Kasumi-1 (cell line): Measurements from ENCODE around the gene FBXO39.
"Not testable (repeated sequence)": the region's sequence is repeated elsewhere in the genome, so short reads cannot be mapped to it uniquely, and the experiment has no call there.

Source experiments
- DNase-seq, 2 experiments: peaks; one replicate each; lab custom pipeline; 2025; lab: John Stamatoyannopoulos, UW

Gene FBXO39

GRCh38 chr17:6789146-6789545 is 13.1 kb downstream of the FBXO39 start:
- DNase-seq, result no peak

- DNase-seq, result no peak
Measured at GRCh38 chr17:6793748-6794493, 17.9 kb downstream of the FBXO39 start.

GRCh38 chr17:6796017-6796886 is 20.2 kb downstream of the FBXO39 start:
- no peak for DNase-seq

GRCh38 chr17:6796887-6797490 is 21.0 kb downstream of the FBXO39 start:
- no peak for DNase-seq

DNA sequence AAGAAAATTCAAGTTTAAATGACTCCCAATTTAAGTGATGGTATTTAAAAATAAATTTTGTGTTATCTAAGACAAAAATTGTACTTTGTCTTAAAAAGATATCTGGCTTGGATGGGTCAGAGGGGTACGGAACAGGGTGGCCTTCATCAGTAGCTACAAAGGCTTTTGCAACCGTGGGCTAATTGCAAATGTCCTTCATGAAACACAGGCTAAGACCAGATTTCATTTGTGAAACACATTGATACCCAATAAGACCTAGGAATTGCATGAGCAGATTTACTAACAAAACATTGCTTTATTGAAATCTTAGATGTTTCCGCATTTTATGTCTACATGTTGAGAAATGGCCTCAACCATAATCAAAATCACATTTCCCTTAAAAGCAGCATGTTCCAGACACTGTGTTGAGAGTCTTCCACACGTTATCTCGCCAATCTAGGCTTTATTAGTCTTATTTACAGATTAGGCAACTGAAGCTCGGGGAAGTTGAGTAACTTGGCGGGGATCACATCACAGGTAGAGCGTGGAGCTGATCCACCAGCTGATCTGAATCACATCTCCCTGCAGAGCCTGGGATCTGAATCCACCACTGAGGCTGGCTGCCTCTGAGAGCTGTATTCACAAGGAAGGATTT is 21.8 kb downstream of the FBXO39 start:
- no peak for DNase-seq

GRCh38 chr17:6799738-6800137 is 23.7 kb downstream of the FBXO39 start:
- no peak for DNase-seq

DNA sequence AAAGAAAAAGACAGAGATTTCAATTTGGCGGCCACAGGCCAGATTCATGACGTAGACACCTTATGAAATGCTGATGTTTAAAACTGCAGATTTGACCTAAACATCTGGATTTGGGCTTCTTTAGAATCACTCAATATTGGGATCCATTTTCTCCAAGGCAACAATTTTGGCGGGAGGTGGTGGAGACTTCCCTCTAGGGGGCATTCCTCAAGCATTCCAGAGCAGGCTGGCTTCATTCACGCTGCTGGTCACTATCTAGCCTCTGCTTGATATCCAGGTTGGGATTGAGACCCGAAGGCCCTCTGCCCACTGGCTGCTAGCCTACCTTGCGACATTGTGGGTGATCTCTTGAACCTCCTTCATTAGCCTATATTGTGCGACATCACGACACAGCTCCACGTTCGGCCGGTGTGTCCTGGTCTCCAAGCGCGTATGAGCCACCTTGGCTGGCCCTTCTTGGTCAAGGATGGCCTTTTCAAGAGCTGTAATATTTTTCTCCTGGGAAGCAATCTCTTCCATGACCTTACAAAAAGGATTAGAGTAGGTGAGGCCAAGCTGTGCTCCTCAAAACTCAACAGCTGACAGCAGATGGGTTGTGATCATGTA is 24.5 kb downstream of the FBXO39 start:
- no peak for DNase-seq

- no peak for DNase-seq
Measured at GRCh38 chr17:6811510-6811909, 35.5 kb downstream of the FBXO39 start.

DNA sequence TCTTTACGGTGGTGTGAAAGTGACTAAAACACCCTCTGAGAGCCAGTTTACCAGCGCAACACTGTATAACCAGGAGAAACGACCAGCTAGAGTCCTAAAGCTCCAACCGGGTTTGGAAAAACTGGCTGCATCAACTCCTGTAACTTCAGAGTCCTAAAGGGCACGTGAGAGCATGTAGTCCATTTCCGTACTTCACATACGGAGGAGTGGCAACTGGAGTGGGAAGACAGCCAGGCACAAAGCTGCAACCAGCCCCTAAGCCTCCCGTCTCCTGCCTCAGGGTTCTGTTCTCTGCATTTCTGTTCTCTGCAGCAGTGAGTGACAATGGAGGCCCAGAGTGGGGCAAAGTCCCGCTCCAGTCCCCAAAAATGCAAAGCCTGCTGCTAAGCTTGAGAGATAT is 36.3 kb downstream of the FBXO39 start:
- DNase-seq, result no peak

DNA sequence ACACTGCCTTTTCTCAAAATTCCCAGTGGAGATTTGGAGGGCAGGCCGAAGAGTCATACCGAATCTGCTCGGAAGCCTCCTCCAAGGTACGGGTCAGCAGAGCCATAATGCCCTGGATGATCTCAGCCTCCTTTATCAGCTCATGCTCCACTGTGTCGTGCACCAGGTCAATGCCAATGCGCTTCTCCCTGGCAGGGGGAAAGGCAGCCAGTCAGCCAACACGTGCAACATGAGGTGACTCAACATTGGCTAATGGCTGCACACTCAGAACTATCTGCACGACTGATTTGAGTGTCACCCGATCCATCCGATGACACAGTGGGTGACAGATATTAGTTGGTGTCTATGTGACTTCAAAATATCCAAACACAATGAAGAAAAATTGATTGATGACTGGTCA is 39.8 kb downstream of the FBXO39 start:
- no peak for DNase-seq

DNA sequence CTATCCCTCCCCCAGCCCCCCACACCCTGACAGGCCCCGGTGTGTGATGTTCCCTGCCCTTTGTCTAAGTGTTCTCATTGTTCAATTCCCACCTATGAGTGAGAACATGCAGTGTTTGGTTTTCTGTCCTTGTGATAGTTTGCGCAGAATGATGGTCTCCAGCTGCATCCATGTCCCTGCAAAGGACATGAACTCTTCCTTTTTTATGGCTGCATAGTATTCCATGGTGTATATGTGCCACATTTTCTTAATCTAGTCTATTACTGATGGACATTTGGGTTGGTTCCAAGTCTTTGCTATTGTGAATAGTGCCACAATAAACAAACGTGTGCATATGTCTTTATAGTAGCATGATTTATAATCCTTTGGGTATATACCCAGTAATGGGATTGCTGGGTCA is 40.4 kb downstream of the FBXO39 start:
- not testable (repeated sequence) for DNase-seq

DNA sequence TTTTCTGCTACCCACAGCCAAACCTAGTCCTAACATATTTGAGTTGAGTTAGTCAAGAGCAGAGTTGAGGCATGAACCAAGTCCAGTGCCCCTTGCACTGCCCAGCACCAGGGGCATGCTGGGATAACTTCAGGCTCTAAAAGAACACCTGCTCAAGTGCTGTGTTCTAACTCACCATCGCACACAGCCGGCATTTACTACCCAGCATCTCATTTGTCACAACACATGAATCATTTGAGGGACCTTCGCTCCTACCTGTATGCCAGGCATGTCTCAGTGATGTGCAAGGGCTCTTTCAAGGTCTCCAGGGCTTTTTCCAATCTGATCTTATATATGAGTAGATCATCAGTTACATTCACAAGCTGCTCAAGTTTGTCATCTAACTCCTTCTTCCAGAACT is 42.9 kb downstream of the FBXO39 start:
- no peak for DNase-seq

GRCh38 chr17:6823011-6823442 is 47.0 kb downstream of the FBXO39 start:
- no peak for DNase-seq

- no peak for DNase-seq
Measured at GRCh38 chr17:6830383-6830986, 54.5 kb downstream of the FBXO39 start.

DNA sequence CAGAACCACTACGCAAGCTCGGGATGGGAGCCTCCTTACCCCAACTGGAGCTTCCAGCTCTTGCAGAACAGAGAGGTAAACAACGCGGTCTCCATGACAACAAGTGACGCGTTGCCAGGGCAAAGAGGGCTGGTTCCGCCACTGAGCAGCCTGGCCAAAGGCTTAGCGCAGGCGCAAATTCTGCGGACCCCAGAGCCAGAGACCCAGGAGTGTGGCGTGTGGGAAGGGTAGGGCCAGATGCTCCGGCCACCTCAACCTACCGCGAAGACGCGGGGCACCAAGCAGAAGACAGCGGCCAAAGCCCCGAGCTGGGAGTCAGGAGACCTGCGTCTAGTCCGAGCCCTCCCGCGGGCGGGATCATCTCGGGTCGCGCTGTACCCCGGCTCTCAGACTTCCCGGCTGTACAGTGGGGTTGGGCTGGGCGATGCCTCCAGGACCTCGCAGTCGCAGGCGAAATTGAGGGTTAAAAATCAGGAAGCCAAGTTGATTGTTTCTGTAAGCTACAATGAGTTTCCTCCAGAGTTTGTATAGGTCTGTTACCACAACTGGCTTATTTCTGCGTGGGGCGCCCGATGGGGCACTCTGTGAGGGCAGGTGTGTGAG is 55.7 kb downstream of the FBXO39 start, which contains the start of gene TEKT1:
TSS of gene TEKT1 (minus strand) at position 69 of the 603 bp plus-strand sequence. CDS start 1,353 bp downstream, outside the sequence.
- DNase-seq, result no peak
